GM21786 (cell line): Measurements from ENCODE around the gene YOD1.

Experiments
- ATAC-seq: cut with Tn5 transposase; IDR thresholded peaks from one replicate; pipeline ENCODE4 v1.9.1; 2021; ENCODE audit not compliant: unreplicated experiment

The YOD1 gene

DNA sequence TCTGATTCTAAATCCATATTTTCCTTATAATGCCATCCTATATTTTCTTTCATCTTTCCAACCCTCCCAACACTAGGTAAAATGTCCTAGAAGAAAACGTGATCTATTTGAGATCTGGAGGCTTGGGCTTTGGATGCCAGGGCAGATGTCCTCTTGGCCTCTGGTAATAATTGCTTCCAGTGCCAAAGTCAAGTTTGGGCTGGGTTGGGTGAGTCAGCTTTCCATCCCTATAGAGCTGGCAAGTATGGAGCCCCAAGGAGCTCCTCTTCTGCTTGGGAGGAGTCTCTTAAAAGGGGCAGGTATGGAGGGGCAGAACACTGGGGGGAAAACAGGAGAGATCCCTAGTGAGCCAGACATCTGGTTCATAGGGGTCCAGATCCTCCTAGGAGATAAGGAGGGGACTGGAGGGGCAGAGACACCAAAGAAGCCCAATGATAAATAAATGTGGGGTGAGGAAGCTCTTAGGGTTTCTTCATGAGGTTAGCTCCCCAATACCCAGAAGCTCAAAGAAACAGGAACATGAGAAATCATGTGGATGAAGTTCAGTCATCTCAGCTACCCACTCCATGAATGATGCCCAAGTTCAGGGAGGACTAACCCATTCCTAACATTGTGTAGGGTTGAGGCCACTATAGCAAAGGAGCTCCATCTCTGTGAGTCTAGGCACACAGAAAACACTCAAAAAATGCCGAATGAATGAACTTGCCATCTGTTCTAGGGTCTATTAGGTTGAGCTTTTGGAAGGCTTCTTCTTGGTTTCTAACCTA, 21.9 kb downstream of the YOD1 start:
- ATAC-seq: no peak

DNA sequence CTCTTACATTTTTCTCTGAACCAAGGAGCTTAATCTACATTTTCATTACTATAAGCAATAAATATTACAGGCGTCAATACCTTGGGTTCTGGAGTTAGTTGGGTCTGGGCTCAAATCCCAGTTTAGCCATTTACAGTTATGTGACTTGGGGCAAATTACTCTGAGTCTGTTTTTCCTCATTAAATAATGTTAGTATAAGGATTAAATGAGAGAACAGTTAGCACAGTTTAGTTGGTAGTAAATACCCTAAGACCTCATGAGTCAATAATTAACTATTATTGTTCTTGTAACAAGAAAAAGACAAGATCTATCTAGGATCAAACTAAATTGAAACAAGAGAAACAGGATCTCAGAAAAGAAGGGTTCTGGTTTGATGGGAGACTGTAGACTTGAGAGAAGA, 23.1 kb downstream of the YOD1 start:
- ATAC-seq: no peak

DNA sequence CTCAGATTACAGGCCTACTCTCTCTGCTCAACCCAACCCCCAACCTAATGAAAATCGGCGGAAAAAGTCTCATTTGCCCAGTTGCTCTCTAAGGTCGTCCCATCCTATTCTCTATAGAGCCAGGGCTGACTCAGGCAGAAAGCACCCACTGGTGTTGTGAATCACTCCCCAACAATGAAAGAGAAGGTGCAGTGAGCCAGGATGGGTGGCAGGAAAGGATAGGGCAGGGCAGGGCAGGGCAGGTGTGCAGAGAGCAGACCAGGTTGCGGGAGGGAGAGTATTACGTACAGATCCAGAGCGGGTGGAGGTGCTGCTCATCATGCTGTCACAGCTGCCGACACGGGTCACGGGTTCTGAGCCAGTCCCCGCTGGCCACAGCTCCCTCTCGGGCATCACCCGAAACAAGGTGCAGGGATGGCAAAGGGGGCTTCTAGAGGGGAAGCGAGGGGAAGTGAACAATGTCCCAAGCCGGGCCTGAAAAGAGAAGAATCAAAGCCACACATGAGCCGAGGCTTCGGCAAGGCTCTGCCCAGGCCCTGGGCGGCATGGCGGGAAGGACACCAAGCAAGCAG, 23.7 kb downstream of the YOD1 start:
- no peak for ATAC-seq

DNA sequence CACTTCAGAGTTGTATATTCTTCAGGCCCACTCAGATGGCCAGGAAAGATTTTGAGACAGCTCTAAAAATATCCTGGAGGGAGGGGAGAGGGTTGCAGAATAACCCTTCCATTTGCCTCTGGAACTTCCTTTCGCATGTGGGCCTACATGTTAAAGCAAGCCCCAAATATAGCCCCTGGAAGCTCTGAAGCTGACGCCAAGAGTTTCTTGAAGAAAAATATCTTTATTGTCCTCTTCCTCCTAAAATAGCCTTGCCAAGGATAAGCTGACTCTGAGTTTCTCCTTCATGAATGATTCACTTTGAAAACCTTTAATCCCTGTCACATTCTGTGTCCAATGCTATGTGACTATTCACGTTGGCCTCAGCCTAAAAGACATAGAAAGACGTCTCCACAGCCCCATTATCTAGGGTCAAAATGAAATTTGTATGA, 24.9 kb downstream of the YOD1 start:
- no peak for ATAC-seq

DNA sequence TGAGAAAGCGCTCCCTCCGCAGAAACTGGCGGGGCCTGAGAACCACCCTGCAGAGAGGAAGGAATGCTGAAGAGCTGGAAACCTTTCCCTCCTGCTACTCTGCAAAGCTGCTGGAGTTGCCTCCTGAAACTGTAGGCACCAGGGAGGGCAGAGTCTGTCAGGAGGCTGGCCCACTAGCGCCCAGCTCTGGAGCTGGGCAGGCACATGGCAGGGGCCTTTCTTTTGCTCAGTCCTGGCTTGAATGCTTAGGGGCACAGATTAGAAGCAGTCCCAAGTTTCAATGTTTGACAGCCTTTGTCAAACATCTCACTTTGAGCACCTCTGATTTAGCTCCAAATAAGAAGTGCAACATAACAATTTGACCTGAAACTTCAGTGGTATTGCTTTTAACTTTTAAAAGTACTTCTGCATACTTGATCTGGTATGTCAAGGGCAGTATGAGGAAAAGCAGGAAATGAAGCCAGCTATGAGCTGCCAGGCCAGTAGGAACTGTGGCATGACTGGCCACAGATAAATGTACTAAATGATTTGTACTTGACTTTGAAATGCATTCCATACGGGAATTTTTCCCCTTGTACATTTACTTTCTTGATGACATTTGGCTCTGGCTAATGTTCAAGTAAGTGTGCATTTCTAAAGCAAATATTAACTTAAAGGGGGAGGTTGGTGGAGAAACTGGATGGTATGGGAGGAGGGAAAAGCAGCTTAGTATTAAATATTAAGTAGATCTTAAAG, 25.7 kb downstream of the YOD1 start:
- ATAC-seq: no peak

DNA sequence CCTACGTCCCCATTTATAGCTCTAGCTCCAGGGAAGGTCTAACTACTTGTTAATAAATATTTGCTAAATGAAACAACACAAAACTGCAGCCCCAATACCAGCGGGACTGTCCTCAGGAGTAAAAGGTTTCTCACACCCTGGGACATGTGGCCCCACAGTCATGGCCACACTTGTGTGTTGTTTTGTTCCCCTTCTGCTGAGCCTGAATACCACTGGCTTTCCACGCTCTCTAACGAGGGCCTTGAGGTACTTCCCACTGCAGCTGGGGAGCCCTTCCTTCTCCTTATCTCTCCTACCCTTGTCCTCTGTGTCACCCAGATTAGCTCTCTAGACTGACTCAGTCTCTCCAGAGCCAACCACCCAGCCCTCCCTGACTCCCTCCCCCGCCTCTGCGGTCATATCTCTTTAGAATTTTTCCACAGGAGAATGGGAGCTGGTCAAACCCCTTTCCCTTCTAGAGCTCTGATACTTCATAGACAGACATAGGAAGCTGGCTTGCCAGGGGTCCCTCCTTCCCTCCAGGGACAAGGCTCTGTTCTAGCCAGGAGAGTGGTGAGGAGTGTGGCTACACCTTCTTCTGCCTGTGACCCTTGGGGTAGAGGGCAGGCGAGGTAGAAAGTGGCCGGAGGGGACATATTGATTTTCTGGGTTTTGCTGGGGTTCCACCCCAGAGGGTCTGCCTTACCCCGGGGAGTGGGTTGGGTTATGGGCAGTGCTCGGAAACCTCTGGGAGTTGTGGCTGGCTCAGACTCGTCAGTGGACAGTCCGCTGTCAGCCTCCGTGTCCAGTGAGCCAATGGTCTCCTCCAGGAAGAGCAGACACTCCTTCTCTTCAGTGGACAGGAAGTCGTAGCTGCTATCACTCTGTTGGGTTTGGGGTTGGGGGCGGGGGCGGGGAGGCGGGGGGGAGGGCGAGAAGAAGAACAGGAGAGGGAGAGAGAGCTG, 26.5 kb downstream of the YOD1 start:
- no peak for ATAC-seq

DNA sequence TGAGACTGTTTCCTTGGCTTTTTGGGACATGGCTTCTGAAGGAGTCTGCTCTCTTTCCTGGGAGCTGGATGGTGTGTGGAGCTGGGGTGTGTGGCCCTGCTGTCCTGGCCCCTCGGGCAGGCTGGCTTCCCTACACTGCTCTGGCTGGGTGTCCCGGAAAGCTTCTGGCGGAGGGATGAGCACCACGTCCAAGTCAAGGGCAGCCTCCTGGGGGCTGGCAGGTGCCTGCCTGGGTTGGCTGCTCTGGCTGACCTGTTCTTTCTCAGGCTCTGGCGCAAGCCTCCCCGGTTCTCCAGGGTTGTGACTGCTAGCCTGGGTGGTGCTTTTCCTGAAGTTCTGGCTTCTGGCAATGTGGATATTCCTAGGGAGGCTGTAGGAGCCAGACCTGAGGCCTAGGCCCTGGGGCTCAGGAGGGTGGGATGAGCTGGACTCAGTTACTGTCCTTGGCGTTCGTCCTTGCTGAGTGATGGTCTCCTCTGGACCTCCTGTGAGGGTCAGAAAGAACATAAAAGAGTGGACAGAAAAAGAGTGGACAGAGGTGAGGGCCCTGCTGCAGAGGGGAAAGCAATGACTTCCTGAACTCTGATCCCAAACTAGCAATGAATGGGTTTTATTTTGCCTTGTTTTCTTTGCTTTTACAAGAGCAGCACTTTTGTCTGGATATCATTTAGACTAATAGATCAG, 27.9 kb downstream of the YOD1 start:
- ATAC-seq: no peak

DNA sequence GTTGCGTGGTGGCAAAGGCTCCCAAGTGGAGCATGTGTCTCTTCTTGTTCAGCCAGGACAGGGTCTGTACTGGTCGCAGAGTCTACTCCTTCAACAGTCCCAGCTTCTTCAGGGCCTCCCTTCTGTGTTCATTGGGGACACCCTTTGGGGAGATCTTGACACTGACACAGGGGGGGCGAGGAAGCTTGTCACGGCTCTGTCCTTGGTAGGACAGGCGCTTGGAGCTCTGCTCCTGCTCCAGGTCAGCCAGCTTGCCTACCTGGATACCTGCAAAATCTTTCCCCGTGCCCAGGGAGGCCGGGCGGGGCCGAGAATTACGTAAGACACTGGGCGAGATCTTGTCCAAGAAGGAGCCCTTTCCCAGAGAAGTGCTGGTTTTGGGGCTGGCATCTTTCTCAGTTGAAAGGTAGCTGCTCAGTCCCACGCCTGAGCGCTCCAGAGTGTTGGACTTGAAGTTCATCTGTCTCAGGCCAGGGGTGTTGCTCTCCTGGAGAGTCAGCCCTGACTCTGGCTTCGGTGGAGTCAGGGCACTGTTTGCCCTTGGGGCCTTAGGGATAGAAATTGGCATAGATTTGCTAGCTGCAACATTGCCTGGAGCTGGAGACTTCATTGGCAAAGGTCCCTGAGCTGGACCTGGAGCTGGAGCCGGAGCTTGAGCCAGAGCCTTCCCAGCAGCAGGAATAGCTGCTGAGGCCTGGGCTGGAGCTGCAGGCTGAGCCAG, 29.0 kb downstream of the YOD1 start:
- no peak for ATAC-seq

DNA sequence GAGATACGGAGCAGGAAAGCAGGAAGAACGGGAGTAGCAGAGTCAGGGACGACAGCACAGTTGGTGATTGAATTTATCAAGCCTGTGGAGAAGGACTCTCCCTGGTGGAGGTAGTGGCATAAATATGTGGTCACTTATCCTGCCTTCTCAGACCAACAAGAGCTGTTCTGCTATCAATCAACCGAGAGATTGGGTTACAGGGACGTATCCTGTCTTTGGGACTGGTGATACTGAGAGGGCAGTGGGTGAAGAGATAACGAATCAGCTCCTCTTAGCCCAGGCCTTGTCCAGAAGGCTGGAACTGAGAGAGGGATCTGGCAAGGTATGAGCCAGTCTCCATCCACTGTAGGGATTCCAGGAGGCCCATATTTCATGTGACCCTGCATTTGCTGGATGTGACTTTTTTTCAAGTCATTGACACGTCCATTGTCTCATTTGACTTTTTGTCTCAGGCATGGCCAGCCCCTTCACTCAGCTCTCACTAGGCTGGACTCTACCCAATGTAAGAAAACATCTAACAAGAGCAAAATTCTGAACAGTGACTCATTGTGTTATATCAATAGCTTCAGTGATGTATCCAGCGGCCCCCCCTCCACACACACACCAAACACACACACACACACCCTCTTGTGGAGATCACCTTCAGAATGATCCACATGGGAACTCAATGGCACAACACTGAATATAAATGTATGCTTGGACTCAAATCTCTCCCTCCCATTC, 29.7 kb downstream of the YOD1 start:
- ATAC-seq: no peak

DNA sequence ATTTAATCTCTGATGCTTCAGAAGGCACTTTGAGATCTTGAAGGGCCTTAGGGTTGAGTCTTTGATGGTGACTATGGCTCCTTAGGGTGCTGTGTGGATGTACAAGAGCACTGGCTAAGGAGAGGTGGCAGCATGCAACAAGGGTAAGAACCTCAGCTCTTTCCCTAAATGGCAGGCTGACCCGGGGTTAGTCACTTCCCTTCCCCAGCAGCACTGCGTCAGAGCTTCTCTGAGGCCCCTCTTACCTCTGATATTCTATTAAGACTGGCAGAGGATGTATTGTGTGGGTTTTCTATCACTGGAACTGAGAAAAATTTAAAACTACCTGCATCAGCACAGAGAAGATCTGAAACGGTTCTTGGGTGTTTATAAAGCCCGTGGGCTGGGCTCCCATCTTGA, 30.3 kb downstream of the YOD1 start:
- no peak for ATAC-seq

DNA sequence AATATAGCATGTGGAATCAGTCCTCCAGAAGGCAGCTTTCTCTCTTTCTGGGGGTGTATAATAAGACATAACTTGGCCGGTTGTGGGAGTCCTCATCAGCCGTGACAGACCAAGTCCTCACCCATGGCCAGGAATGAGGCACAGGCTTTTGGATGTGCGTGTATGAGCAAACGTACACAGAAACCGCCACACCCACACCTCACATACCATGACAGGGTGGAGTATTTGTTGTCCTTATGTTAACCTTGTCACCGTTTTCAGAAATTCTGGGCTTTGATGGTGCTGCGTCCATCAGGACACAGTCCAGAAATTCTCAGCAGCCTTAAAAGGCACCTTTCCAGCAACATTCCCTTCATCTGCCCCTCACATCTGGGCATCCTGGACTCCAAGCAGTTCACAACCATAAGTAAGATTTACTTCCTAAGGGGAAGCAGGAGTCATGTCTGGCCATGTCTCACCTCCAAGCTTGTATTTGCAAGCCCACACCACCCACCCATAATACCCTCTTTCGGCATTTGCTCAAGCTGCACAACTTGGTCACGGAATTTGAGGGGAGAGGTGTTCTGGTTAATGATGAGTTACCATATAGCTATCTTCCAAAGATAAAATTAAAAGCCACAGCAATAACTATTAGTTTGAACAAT, 30.8 kb downstream of the YOD1 start:
- ATAC-seq: no peak

DNA sequence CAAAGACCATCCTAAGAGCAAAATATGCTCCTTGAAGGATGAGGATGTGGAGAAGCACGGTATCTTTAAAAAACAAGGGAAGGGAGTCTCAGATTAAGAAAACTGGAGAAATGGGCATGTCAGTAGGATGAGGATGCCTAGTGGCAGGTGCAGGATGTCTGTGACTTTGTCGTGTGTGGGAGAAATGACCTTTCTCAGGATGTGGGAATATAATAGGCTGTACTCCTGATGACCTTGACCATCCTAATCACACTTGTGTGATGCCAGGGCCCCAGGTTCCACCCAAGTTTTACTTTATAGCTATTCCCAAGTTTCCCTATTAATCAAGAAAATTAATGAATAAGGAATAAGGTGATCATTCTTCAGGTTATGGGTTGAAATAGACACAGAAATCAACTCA, 31.3 kb downstream of the YOD1 start:
- no peak for ATAC-seq

DNA sequence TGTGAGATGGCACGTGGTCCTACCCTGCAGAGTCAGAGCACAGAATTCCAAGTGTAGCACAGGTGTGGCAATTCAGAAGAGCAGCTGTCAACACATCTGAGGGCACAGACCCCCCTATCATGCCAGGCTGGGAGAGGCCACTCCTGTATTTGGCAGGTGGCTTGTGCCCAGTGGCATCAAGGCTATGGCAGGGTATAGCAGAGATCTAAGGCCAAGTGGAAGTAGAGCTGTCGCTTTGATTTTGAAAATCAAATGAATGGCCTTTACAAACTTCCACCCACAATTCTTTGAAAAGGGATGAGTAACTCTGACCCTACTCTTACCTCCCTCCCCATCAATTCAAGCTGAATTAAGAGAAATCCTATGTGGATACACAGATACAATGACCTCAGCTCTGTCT, 31.8 kb downstream of the YOD1 start:
- no peak for ATAC-seq

DNA sequence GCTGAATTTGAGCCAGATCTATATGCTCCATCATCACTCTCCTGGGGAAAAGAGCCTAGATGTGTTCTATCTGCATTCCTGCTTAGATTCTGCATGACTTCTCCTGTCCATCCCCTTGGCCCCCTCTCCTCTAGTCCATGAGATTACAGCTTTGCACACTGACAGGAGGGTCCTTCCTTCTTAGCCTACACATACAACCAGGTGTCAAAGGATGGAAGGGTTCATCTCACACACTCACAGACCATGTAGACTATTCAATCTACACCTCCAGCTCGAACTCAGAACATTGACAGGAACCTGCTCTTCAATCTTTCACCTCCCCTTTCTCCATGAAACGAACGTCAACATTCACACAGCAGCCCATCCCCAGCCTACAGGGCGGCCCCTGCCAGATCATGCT, 32.3 kb downstream of the YOD1 start:
- no peak for ATAC-seq

DNA sequence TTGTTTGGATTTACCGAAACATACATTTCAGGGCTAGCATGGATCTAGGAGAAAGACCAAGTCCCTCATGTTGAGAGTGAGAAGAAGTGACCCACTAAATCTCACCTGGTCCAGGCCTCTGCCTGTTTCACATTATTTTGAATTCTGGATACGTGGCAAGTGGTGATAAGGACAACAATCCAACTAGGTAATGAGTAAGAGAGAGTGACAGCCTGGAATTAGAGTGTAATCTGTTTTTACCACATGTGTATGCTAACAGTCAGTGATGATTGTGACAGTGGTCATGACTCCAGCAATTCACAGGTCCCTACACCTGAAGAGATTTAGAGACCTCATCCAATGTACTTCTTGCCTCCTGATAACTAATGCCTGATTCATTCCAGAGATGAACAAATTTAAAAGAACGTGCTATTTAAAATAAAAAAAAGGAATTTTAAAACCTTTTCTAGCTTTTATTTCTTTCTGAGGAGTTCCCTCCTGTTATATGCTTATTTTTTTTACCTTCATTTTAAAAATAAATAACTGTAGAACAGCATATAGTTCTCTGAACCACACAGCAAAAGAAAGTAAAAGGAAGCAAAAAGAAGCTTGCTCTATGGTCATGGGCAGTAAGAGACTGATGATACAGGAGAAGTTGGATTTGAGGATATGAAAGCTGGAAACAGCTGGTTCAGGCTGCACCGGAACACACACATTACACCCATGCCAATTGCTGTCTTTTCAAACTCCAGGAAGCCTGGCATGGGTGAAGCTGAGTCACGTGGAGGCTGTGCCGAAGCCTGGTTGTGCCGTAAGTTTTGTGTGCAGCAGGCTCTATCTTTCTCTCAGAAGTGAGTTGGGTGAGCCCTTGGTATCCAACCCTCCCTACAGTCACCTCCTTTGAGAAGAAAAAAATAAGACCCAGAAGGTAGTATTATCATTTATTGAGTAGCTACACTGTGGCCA, 33.1 kb downstream of the YOD1 start:
- no peak for ATAC-seq

DNA sequence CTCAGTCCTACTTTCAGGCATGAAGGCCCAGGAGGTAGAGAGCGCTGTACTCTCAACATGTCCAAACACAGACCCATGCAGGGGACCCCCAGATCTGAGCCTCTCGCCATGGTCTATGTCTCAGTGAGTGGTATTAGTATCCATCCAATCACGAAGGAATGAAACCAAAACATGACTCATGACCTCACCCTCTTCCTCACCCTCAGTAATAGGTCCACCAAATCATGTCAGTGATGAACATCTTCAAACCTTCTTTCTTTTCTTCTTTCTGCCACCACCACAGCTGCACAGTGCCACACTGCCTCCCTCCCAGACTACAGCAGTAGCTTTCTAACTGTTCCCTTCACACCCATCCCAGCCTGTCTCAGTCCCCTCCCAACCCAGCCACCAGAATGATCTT, 35.2 kb downstream of the YOD1 start:
- no peak for ATAC-seq

DNA sequence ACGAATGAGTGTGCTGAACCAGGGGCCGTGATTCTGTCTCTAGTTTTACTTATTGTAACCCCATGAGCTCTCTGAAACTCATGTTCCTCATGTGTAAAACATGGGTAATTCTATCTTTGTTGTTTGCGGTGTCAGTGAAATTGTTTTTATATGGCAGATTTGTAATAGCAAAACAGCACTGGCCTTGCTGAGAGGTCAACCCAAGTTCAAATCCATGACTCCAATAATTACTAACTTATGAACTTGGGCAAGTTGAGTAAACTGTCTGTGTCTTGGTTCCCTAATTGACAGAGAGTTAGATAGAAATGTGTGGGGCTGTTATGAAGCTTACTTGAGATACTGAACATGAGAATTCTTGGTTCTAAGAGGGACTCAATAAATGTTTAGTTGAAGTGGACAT, 36.3 kb downstream of the YOD1 start:
- no peak for ATAC-seq
